GM12801 (cell line): Measurements from ENCODE around the gene PADI4.

Experiments
- TF ChIP-seq, protein P1 (sequence below): IDR thresholded peaks from one replicate; pipeline ENCODE4 v1.5.1; 2011; ENCODE audit warnings: control low read depth; ENCODE audit not compliant: insufficient read length; ENCODE audit errors: extremely low read depth

PADI4 gene

DNA sequence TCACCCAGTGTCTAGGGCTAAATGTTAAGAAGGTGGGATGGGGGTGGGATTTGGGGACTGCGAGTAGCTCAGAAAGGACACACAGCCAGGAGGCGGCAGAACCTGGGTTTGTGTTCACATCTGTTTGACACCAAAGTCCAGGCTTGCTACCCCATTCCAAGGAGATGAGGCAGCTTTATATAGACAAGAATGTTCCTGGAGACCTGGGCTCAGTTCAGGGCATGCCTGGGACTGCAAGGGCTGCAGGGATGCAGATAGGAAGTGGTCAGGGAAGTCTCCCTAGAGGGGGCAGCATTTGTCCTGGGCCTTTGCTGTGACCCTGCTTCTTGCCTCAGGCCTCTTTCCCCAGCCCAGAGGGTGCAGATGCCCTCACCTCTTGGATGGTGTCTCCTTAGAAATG lies 42.8 kb upstream of the PADI4 start:
- TF ChIP-seq, protein P1, sequence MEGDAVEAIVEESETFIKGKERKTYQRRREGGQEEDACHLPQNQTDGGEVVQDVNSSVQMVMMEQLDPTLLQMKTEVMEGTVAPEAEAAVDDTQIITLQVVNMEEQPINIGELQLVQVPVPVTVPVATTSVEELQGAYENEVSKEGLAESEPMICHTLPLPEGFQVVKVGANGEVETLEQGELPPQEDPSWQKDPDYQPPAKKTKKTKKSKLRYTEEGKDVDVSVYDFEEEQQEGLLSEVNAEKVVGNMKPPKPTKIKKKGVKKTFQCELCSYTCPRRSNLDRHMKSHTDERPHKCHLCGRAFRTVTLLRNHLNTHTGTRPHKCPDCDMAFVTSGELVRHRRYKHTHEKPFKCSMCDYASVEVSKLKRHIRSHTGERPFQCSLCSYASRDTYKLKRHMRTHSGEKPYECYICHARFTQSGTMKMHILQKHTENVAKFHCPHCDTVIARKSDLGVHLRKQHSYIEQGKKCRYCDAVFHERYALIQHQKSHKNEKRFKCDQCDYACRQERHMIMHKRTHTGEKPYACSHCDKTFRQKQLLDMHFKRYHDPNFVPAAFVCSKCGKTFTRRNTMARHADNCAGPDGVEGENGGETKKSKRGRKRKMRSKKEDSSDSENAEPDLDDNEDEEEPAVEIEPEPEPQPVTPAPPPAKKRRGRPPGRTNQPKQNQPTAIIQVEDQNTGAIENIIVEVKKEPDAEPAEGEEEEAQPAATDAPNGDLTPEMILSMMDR = no peak

DNA sequence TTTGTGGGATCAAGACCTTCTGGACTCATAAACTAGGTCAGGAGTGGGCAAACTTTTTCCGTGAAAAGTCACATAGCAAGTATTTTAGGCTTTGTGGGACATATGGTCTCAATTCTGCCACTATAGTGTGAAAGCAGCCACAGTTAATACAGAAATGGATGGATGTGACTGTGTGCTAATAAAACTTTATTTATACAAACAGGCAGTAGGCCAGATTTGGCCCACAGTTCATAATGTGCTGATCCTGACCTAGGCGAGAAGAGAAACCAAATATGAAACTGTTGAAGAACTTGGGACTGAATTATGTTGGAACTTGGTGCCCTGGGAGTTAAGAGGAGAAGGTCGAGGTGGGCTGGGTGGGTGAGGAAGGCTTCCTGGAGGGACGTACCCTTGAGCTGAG lies 42.0 kb upstream of the PADI4 start:
- TF ChIP-seq, protein P1 = no peak

DNA sequence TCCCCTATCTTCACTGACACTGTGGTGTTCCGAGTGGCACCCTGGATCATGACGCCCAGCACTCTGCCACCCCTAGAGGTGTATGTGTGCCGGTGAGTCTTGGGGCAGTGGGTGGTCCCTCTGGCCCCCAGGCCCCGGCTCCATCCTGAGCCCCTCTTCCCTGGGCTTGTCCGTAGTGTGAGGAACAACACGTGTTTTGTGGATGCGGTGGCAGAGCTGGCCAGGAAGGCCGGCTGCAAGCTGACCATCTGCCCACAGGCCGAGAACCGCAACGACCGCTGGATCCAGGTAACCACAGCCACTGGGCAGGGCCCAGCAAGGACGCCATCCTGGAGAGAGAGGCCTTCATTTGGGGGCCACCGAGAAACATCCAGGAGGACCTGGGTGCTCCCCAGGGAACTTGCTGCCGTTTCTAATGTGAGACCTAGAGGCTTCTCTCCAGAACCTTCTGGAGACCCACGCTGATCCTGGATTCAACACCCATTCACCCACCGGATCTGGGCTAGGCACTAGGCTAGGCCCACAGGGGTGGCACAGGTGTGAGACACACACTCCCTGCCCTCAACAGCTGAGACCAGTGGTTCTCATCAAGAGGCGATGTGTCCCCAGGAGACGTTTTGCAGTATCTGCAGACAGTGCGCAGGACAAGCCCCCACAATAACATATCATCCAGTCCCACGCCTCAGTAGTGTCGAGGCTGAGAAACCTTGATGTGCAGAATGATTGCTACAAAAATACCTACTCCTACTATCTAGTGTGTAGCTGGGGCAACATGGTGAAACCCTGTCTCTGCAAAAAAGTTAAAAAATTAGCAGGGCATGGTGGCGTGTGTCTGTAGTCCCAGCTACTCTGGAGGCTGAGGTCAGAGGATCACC lies 36.9 kb upstream of the PADI4 start:
- TF ChIP-seq, protein P1 = no peak

DNA sequence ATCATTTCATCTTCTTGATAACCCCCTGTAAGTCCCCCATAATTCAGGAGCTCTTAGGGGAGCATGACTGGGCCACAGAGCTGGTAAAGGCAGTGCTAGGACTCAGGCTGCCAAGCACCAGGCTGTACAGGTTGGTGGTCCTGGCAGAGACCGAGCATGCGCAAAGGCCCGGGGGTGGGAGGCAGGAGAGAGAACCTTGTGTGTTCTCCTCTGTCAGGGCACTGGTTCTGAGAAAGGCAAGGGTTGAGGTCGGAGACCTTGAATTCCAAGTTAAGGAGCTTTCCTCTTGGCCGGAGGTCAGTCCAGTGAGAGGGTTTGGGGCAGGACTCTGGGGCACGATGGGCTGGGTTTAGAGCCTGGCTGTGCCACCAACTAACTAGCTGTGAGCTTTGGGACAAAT lies 35.9 kb upstream of the PADI4 start:
- TF ChIP-seq, protein P1 = no peak

DNA sequence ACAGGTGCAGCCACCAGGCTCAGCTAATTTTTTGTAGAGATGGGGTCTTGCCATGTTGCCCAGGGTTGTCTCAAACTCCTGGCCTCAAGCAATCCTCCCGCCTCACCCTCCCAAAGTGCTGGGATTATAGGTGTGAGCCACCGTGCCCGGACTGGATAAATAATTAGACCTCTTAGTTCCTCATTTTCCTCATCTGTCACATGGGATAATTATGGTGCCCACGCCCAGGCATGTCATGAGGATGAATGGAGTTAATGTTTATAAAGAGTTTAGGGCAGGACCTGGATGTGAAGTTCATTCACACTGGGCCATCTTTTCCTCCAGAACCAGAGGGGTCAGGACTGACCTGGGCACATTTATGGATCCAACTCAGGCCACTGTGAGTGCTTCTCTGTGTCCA lies 35.4 kb upstream of the PADI4 start:
- TF ChIP-seq, protein P1 = no peak

DNA sequence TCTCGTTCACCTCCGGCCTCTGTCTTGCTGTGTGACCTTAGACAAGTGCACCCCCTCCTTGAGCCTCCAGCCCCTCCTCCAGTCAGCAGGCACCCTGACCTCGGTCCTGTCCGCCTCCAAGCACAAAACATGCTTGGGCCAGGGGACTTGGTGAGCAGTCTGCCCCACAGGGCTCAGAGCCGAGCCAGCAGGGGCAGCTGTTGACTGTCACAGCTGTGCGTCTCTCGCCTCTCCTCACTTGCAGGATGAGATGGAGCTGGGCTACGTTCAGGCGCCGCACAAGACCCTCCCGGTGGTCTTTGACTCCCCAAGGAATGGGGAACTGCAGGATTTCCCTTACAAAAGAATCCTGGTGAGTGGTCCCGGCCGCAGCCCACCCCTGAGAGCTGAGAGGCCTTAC lies 34.9 kb upstream of the PADI4 start:
- TF ChIP-seq, protein P1 = no peak

DNA sequence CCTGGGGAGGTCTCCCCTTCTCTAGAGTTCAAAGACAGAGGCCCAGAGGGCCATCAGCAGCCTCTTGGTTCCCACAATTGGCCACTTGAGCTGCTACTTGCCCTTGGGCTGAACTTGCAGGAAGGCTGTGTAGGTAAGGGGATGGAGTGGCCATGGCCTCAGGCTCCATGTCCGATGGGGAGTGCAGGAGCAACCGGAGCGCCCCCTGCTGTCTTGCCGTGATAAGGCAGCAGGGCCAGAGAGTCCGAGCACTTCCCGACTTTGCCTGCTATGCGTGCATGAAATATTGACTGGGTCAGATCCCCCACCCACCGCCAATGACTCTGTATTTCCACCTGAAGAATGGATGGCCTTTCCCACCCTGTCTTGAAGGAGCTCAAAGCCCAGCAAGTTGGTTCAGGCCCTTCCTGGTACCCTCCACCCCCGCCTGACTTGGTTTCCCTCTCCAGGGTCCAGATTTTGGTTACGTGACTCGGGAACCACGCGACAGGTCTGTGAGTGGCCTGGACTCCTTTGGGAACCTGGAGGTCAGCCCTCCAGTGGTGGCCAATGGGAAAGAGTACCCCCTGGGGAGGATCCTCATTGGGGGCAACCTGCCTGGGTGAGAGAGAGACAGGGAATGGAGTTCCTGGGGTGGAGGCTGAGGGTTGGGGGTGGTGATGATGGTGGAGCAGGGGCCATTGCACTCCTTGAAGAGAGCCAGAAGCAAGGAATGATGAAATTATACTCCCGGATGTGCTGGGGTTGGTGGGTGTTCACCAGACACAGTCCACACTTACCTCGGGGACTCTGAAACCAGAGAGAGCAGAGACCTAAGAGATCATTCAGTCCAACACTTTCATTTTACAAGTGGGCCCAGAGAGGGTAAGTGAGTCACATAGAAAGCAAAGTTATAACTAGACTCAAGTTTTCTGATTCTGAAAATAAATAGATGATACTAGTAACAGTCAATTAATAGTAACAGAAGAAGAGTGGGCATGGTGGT lies 33.5 kb upstream of the PADI4 start:
- TF ChIP-seq, protein P1 = no peak
